GM12878 (cell line): ENCODE results near the gene ACTRT3. TPM values are rescaled to one million over a fixed set of nuclear protein-coding genes. Genes with fewer than 3 reads are reported as not detected.
A peak's percentile ranks its signal among the peaks of the same experiment; 100 is the strongest.

Experiments used
- ATAC-seq: fragments of 200-7000 bp; cut with Tn5 transposase; 3 replicates; pipeline ENCODE4 v1.9.1; 2020; ENCODE audit warnings: mild to moderate bottlenecking, moderate library complexity
- BruUV-seq: library from RNA; stranded (reverse); fragments of 400-500 nt; replicated peaks from 2 replicates; lab custom pipeline; 2021; lab: Mats Ljungman, UMichigan
- CTCF ChIA-PET: fragments of 300-600 bp; sonication (Branson Sonifier 250); formaldehyde crosslinking; extraction: SDS; loops from one replicate; lab custom pipeline; 2021; ENCODE audit warnings: inconsistent platforms; lab: Yijun Ruan, JAX
- POLR2A ChIA-PET: fragments of 350-600 bp; formaldehyde crosslinking; extraction: SDS; loops from one replicate; lab custom pipeline; 2021; ENCODE audit warnings: inconsistent platforms; lab: Charles Lee
- RAD21 ChIA-PET: fragments of 300-600 bp; sonication (Branson Sonifier 250); formaldehyde crosslinking; loops from one replicate; lab custom pipeline; 2023; ENCODE audit warnings: antibody characterized with exemption; ENCODE audit not compliant: unreplicated experiment; lab: Charles Lee
- SMC1A ChIA-PET: fragments of 300-600 bp; sonication (Branson Sonifier 250); formaldehyde crosslinking; loops from one replicate; lab custom pipeline; 2023; ENCODE audit not compliant: unreplicated experiment, uncharacterized antibody; lab: Charles Lee
- DNase-seq: peaks from one replicate; pipeline ENCODE4 v3.0.0-alpha.2; 2011; ENCODE audit warnings: low read depth, low spot score
- FAIRE-seq: peaks from 3 replicates; lab custom pipeline; 2011; peaks lifted over from hg19 to GRCh38; lab: Jason Lieb, UNC
- H2AFZ ChIP-seq: 2 replicates; pipeline ENCODE4 v1.6.0; 2011; ENCODE audit warnings: low read depth, low read length, control low read depth; ENCODE audit not compliant: control insufficient read depth
- H3K27ac ChIP-seq: 2 replicates; pipeline ENCODE4 v1.5.1; 2011; ENCODE audit warnings: control low read depth; ENCODE audit not compliant: control insufficient read depth, insufficient read depth
- H3K27me3 ChIP-seq, 2 experiments: replicated peaks in 1 of 2; 2 replicates each; pipeline versions ENCODE4 v1.6.0 to v1.6.1; 2011; ENCODE audit warnings: low read length in 1 of 2; ENCODE audit not compliant: control insufficient read depth in 2 of 2, insufficient read depth in 2 of 2
- H3K36me3 ChIP-seq, 2 experiments: 2 replicates each; pipeline ENCODE4 v1.5.1; 2011; ENCODE audit warnings: low read length in 1 of 2; ENCODE audit not compliant: control insufficient read depth in 2 of 2, insufficient read depth in 2 of 2
- H3K4me1 ChIP-seq: 2 replicates; pipeline ENCODE4 v1.6.1; 2011; ENCODE audit warnings: mild to moderate bottlenecking, low read length, moderate library complexity, mixed read lengths; ENCODE audit not compliant: control insufficient read depth, insufficient read depth
- H3K4me2 ChIP-seq: 2 replicates; pipeline ENCODE4 v1.6.0; 2011; ENCODE audit warnings: control low read depth; ENCODE audit not compliant: control insufficient read depth, insufficient read depth
- H3K4me3 ChIP-seq: fragments of 200-600 bp; sonication (generic); 2 replicates; pipeline ENCODE4 v1.5.1; 2016
- H3K79me2 ChIP-seq: 2 replicates; pipeline ENCODE4 v1.6.0; 2011; ENCODE audit warnings: low read length; ENCODE audit not compliant: control insufficient read depth, insufficient read depth
- H3K9ac ChIP-seq: 2 replicates; pipeline ENCODE4 v1.8.0; 2011; ENCODE audit warnings: low read length, control low read depth, mixed read lengths; ENCODE audit not compliant: control insufficient read depth, insufficient read depth
- H3K9me3 ChIP-seq: replicated peaks from 3 replicates; pipeline ENCODE4 v1.5.1; 2011; ENCODE audit warnings: mild to moderate bottlenecking, low read length; ENCODE audit not compliant: control insufficient read depth, insufficient read depth
- H4K20me1 ChIP-seq: 2 replicates; pipeline ENCODE4 v1.6.0; 2011; ENCODE audit not compliant: control insufficient read depth, insufficient read depth
- BCL11A ChIP-seq: IDR thresholded peaks from 2 replicates; pipeline ENCODE4 v1.6.1; 2011; ENCODE audit warnings: low read depth, low read length
- CEBPZ ChIP-seq: fragments of 150-350 bp; IDR thresholded peaks from 2 replicates; pipeline ENCODE4 v1.6.1; 2016; ENCODE audit warnings: low read depth, low read length
- E2F4 ChIP-seq: IDR thresholded peaks from 2 replicates; pipeline ENCODE4 v1.6.1; 2012; ENCODE audit warnings: low read depth, low read length, improper control_type of control experiment
- MEF2A ChIP-seq: IDR thresholded peaks from 2 replicates; pipeline ENCODE4 v1.6.1; 2011; ENCODE audit warnings: low read depth, mild to moderate bottlenecking, low read length, moderate library complexity; ENCODE audit not compliant: insufficient read depth
- POLR2AphosphoS5 ChIP-seq: IDR thresholded peaks from 2 replicates; pipeline ENCODE4 v1.6.1; 2011; ENCODE audit warnings: mild to moderate bottlenecking, low read length, inconsistent platforms
- SMAD5 ChIP-seq: IDR thresholded peaks from 2 replicates; pipeline ENCODE4 v1.6.1; 2016; ENCODE audit warnings: antibody characterized with exemption, low read depth
- STAT1 ChIP-seq: fragments of 450-650 bp; conservative IDR thresholded peaks from 2 replicates; pipeline ENCODE4 v1.6.1; 2014; ENCODE audit warnings: antibody characterized with exemption, mild to moderate bottlenecking
- SUPT20H ChIP-seq: IDR thresholded peaks from 2 replicates; pipeline ENCODE4 v1.6.1; 2011; ENCODE audit warnings: low read depth, mild to moderate bottlenecking, low read length, moderate library complexity, borderline replicate concordance; ENCODE audit not compliant: control insufficient read depth
- USF2 ChIP-seq: IDR thresholded peaks from 2 replicates; pipeline ENCODE4 v1.6.1; 2011; ENCODE audit warnings: low read depth, low read length, improper control_type of control experiment, borderline replicate concordance
- WGBS: methylation state at CpG from one replicate; pipeline ENCODE4 v1.1.6; 2016; ENCODE audit warnings: low lambda C conversion rate; ENCODE audit not compliant: insufficient replicate concordance, insufficient coverage; ENCODE audit errors: missing lambda C conversion rate; 5-methylcytosine and 5-hydroxymethylcytosine counted together
- in situ Hi-C: fragments of 300-500 bp; cut with MboI; formaldehyde crosslinking; loops from 9 replicates; pipeline ENCODE4 v1.14.3; 2018; ENCODE audit warnings: mixed read lengths
- intact Hi-C: fragments of 100-400 bp; cut with micrococcal nuclease; formaldehyde crosslinking; loops from one replicate; pipeline ENCODE4 v1.14.2; 2022; ENCODE audit not compliant: unreplicated experiment
- polyA plus RNA-seq, 11 experiments: library from polyadenylated mRNA; depleted of rRNA in 4 of 11; unstranded in 6 of 11; stranded (reverse) in 5 of 11; fragments of >200 nt; fragmentation: Nextera tagmentation in 4 of 11; fragmentation: Illumina TruSeq in 1 of 11; extraction: Ambion mirVana in 4 of 11; extraction: Trizol in 1 of 11; gene quantifications; 1 replicate in 1 of 11; 2 replicates in 10 of 11; pipeline versions ENCODE4 v1.2.1 to v1.2.3, GENCODE V29; 2011 to 2016; ENCODE audit warnings: inconsistent platforms in 2 of 11, missing spikeins in 2 of 11, low read depth in 1 of 11
- total RNA-seq, 4 experiments: library from RNA; depleted of rRNA in 3 of 4; stranded (reverse); fragments of >200 nt in 3 of 4; fragmentation: Illumina TruSeq in 1 of 4; extraction: Trizol in 1 of 4; gene quantifications; 2 replicates each; pipeline versions ENCODE4 v1.2.1 to v1.2.3, GENCODE V29; 2013 to 2021

The ACTRT3 gene
- total and polyA plus RNA-seq, 10 of the 15 experiments (the other 5 are each of a cell fraction or from before 2014, with no cell fraction given): 0.02 to 0.58 (median 0.11) TPM; not detected in 1

GRCh38 chr3:169758359-169758994 is 10.9 kb downstream of the ACTRT3 start:
- BruUV-seq: no TSS peak
- H3K27ac ChIP-seq: no peak overlapping the region
- no peak overlapping the region for H2AFZ ChIP-seq
- H3K4me1 ChIP-seq: 0 out of 2 replicates have a peak, but pooled peaks cover 3% of the 10 kb centered on the region
- no peak overlapping the region for H3K4me2 ChIP-seq
- RAD21 ChIA-PET: interaction anchor here (0.8 kb wide), 1 partner anchor 10 kb away, joined by 3 read pairs; the partner anchor contains the start of gene ACTRT3
- in situ Hi-C loops: no loop called here
- no peaks in the 10 kb centered on the region for H3K36me3 ChIP-seq
- DNase-seq (no peak), ATAC-seq (no peak), FAIRE-seq (no peak)
- H3K4me3 ChIP-seq: no peak overlapping the region
- POLR2A ChIA-PET: no interaction called here
- H3K9me3 ChIP-seq: no peaks in the 10 kb centered on the region
- SMC1A ChIA-PET: interaction anchor here (1.0 to 1.6 kb wide), 3 partner anchors 82 to 328 kb away, joined by 3 to 5 read pairs (median 3); no protein-coding TSS in a partner anchor
- no peaks in the 10 kb centered on the region for H3K79me2 ChIP-seq
- intact Hi-C loops: no loop called here
- WGBS: 83% methylated on average over 5 of the region's 5 CpGs
- H4K20me1 ChIP-seq: no peaks in the 10 kb centered on the region
- CTCF ChIA-PET: interaction anchor here (0.6 to 0.7 kb wide), 2 partner anchors 541 to 579 kb away, joined by 3 to 4 read pairs; no protein-coding TSS in a partner anchor
- TF ChIP-seq MEF2A (0 out of 2 replicates have a peak, but pooled peaks have one; percentile 7), USF2 (no peak), POLR2AphosphoS5 (no peak)
- 0 out of 4 replicates have a peak, but pooled peaks cover 0 to 2% of the 10 kb centered on the region in 2 experiments for H3K27me3 ChIP-seq
- H3K9ac ChIP-seq: no peak overlapping the region

GRCh38 chr3:169755488-169755887 is 13.9 kb downstream of the ACTRT3 start:
- ChIA-PET CTCF (interaction anchor here (0.7 kb wide), 1 partner anchor 37 kb away, joined by 3 read pairs; no protein-coding TSS in a partner anchor), RAD21 (no interaction called here), POLR2A (no interaction called here)

More at GRCh38 chr3:169755488-169755887, 13.9 kb downstream of the ACTRT3 start:
- Histone ChIP-seq H3K27me3 (0 out of 4 replicates have a peak, but pooled peaks cover 0 to 2% of the 10 kb centered on the region in 2 experiments), H4K20me1 (no peaks in the 10 kb centered on the region), H3K9ac (no peak overlapping the region), H2AFZ (no peak overlapping the region), H3K4me1 (peaks cover 7% of the 10 kb centered on the region; the same call in 1 of the 2 replicates), H3K27ac (no peak overlapping the region), H3K79me2 (no peaks in the 10 kb centered on the region), H3K9me3 (no peaks in the 10 kb centered on the region), H3K4me2 (no peak overlapping the region), H3K4me3 (no peak overlapping the region), H3K36me3 (no peaks in the 10 kb centered on the region)
- WGBS: 45% methylated on average over 2 of the region's 2 CpGs
- FAIRE-seq (no peak), DNase-seq (no peak), ATAC-seq (no peak)
- SMC1A ChIA-PET: no interaction called here
- BruUV-seq: no TSS peak
- intact Hi-C loops (no loop called here), in situ Hi-C loops (no loop called here)
- TF ChIP-seq BCL11A (no peak), SMAD5 (no peak), CEBPZ (no peak), STAT1 (no peak), E2F4 (no peak), SUPT20H (no peak)
